ENCODE measurements around the gene TBC1D2.
"Not testable (repeated sequence)": the region's sequence is repeated elsewhere in the genome, so short reads cannot be mapped to it uniquely, and the experiment has no call there.

TBC1D2 gene

GRCh38 chr9:98255578-98256296, at the start of gene TBC1D2:
Gene TBC1D2, minus strand, starts transcription at chr9:98255649. Its CDS starts 108 bp downstream, at chr9:98255541.
- DNase-seq (ENCODE audit: low read depth) = peak; percentile 94

GRCh38 chr9:98304381-98304780, 48.9 kb upstream of the TBC1D2 start:
- DNase-seq (ENCODE audit: low read depth) = no peak

GRCh38 chr9:98303633-98304125, 48.2 kb upstream of the TBC1D2 start:
- DNase-seq (ENCODE audit: low read depth) = no peak

- no peak for DNase-seq (ENCODE audit: low read depth)
Observed at GRCh38 chr9:98302938-98303632, 47.6 kb upstream of the TBC1D2 start.

- no peak for DNase-seq (ENCODE audit: low read depth)
Observed at GRCh38 chr9:98302150-98302549, 46.7 kb upstream of the TBC1D2 start.

- no peak for DNase-seq (ENCODE audit: low read depth)
Observed at GRCh38 chr9:98300611-98301010, 45.2 kb upstream of the TBC1D2 start.

- no peak for DNase-seq (ENCODE audit: low read depth)
Observed at GRCh38 chr9:98298476-98298875, 43.0 kb upstream of the TBC1D2 start.

GRCh38 chr9:98295824-98296223, 40.4 kb upstream of the TBC1D2 start:
- no peak for DNase-seq (ENCODE audit: low read depth)

- DNase-seq (ENCODE audit: low read depth) = no peak
Observed at GRCh38 chr9:98291820-98292219, 36.4 kb upstream of the TBC1D2 start.

- DNase-seq (ENCODE audit: low read depth) = no peak
Observed at GRCh38 chr9:98290411-98290810, 35.0 kb upstream of the TBC1D2 start.

- no peak for DNase-seq (ENCODE audit: low read depth)
Observed at GRCh38 chr9:98289614-98290201, 34.3 kb upstream of the TBC1D2 start.

- no peak for DNase-seq (ENCODE audit: low read depth)
Observed at GRCh38 chr9:98288881-98289280, 33.4 kb upstream of the TBC1D2 start.

- peak; percentile 33 for DNase-seq (ENCODE audit: low read depth)
Observed at GRCh38 chr9:98287384-98287783, 31.9 kb upstream of the TBC1D2 start.

- no peak for DNase-seq (ENCODE audit: low read depth)
Observed at GRCh38 chr9:98285446-98285845, 30.0 kb upstream of the TBC1D2 start.

GRCh38 chr9:98284754-98285153, 29.3 kb upstream of the TBC1D2 start:
- DNase-seq (ENCODE audit: low read depth) = no peak

- not testable (repeated sequence) for DNase-seq (ENCODE audit: low read depth)
Observed at GRCh38 chr9:98283143-98283542, 27.7 kb upstream of the TBC1D2 start.

- DNase-seq (ENCODE audit: low read depth) = no peak
Observed at GRCh38 chr9:98281281-98281680, 25.8 kb upstream of the TBC1D2 start.

- DNase-seq (ENCODE audit: low read depth) = no peak
Observed at GRCh38 chr9:98280574-98280973, 25.1 kb upstream of the TBC1D2 start.

GRCh38 chr9:98280162-98280561, 24.7 kb upstream of the TBC1D2 start:
- DNase-seq (ENCODE audit: low read depth) = no peak

GRCh38 chr9:98276907-98277469, 21.5 kb upstream of the TBC1D2 start:
- DNase-seq (ENCODE audit: low read depth) = no peak

- no peak for DNase-seq (ENCODE audit: low read depth)
Observed at GRCh38 chr9:98275159-98275558, 19.7 kb upstream of the TBC1D2 start.

GRCh38 chr9:98272083-98272482, 16.6 kb upstream of the TBC1D2 start:
- no peak for DNase-seq (ENCODE audit: low read depth)

- no peak for DNase-seq (ENCODE audit: low read depth)
Observed at GRCh38 chr9:98271479-98271878, 16.0 kb upstream of the TBC1D2 start.

All from ELR (cell line).